Stomach (tissue), 4 donors: ENCODE results near the gene CSH1.

Experiments
- CTCF ChIP-seq, 7 experiments: fragments of 450-650 bp in 4 of 7; fragments of 200-600 bp in 3 of 7; sonication (generic) in 3 of 7; IDR thresholded peaks; one replicate each; pipeline ENCODE4 v1.5.1; 2016 to 2019; ENCODE audit warnings: antibody characterized with exemption in 7 of 7, control low read depth in 2 of 7, mild to moderate bottlenecking in 1 of 7
- POLR2AphosphoS5 ChIP-seq, 3 donors: sonication (generic); formaldehyde crosslinking; IDR thresholded peaks; one replicate each; pipeline ENCODE4 v1.6.1; 2016; ENCODE audit warnings: antibody characterized with exemption in 3 of 3

GRCh38 chr17:63926164-63926563 lies 29.8 kb upstream of the CSH1 start:
- TF ChIP-seq CTCF (IDR thresholded peaks at IDR 0.05) (no peak), POLR2AphosphoS5 (IDR thresholded peaks at IDR 0.05) (no peak)
